Left lobe of liver (tissue), 1 donor: ENCODE data around the gene ALX3. TPM values are rescaled to one million over a fixed set of nuclear protein-coding genes. Genes with fewer than 3 reads are reported as not detected.

Experiments used
- total RNA-seq: library from RNA; stranded (reverse); gene quantifications from one replicate; pipeline ENCODE4 v1.2.1, GENCODE V29; 2021
- donor health status: DM: no; HTN: yes; CAD: no.

The ALX3 gene
- total RNA-seq, 1 donor from 2014 or later, result not detected

Other genes starting within 250 kb of the ALX3 start
- 12.5 TPM for gene CSF1, start 159.8 kb downstream of the ALX3 start, total RNA-seq
- gene AHCYL1, start 85.9 kb downstream of the ALX3 start, total RNA-seq, result 59.9 TPM
- gene STRIP1, start 36.0 kb downstream of the ALX3 start, total RNA-seq, result 12.5 TPM
- not detected for gene UBL4B, start 41.8 kb upstream of the ALX3 start, total RNA-seq
- gene SLC6A17, start 79.8 kb upstream of the ALX3 start, total RNA-seq, result not detected
- gene KCNC4, start 139.6 kb upstream of the ALX3 start, total RNA-seq, result 1.8 TPM